Right lobe of liver (tissue), 6 donors: ENCODE data around the gene ZNF454. TPM values are rescaled to one million over a fixed set of nuclear protein-coding genes. Genes with fewer than 3 reads are reported as not detected.

Experiments
- ATAC-seq, 4 donors: fragments of 200-7000 bp; cut with Tn5 transposase; one replicate each; pipeline ENCODE4 v1.9.1; 2020; ENCODE audit warnings: mild to moderate bottlenecking in 4 of 4, moderate library complexity in 4 of 4
- DNase-seq, 3 donors: peaks; one replicate each; pipeline ENCODE4 v3.0.0-alpha.2; 2020
- H3K27ac ChIP-seq, 3 donors: fragments of 200-600 bp; one replicate each; pipeline ENCODE4 v1.8.0; 2022
- H3K27me3 ChIP-seq, 2 donors: fragments of 200-600 bp; one replicate each; pipeline ENCODE4 v1.8.0; 2022
- H3K36me3 ChIP-seq, 4 donors: fragments of 200-600 bp; sonication (generic) in 1 of 4; one replicate each; pipeline versions ENCODE4 v1.5.1 to v1.8.0; 2017 to 2022; ENCODE audit warnings: control low read depth in 1 of 4
- H3K4me1 ChIP-seq, 4 donors: fragments of 200-600 bp; sonication (generic) in 1 of 4; one replicate each; pipeline versions ENCODE4 v1.5.1 to v1.8.0; 2017 to 2022; ENCODE audit warnings: control low read depth in 1 of 4
- H3K4me3 ChIP-seq, 3 donors: fragments of 200-600 bp; one replicate each; pipeline ENCODE4 v1.8.0; 2022
- H3K9me3 ChIP-seq, 4 donors: fragments of 200-600 bp; sonication (generic) in 1 of 4; one replicate each; pipeline versions ENCODE4 v1.5.1 to v1.8.0; 2017 to 2022; ENCODE audit warnings: control low read depth in 1 of 4
- CTCF ChIP-seq, 4 donors: fragments of 200-600 bp in 3 of 4; fragments of 450-650 bp in 1 of 4; IDR thresholded peaks; one replicate each; pipeline versions ENCODE4 v1.5.1 to v1.8.0; 2016 to 2022; ENCODE audit warnings: antibody characterized with exemption in 4 of 4, mild to moderate bottlenecking in 2 of 4
- POLR2A ChIP-seq: fragments of 450-650 bp; IDR thresholded peaks from one replicate; pipeline ENCODE4 v1.6.1; 2017; ENCODE audit warnings: antibody characterized with exemption, mild to moderate bottlenecking
- WGBS: methylation state at CpG from one replicate; pipeline ENCODE4 v1.1.6; 2018; ENCODE audit warnings: low coverage, low lambda C conversion rate; ENCODE audit not compliant: insufficient coverage; ENCODE audit errors: missing lambda C conversion rate; 5-methylcytosine and 5-hydroxymethylcytosine counted together
- intact Hi-C, 2 donors: fragments of 100-400 bp; cut with DNase I; formaldehyde crosslinking; loops; one replicate each; pipeline versions ENCODE4 v1.11.2 to v1.14.1; 2022
- total RNA-seq, 6 experiments: library from RNA; depleted of rRNA in 2 of 6; stranded (reverse); fragments of >200 nt in 2 of 6; fragmentation: NEBNext Ultra II Directional in 3 of 6; extraction: Animal tissue kit (Norgen Biotek cat#: 25700) in 3 of 6; gene quantifications; one replicate each; pipeline versions ENCODE4 v1.1.0 to v1.2.4, GENCODE V29; 2016 to 2023
- donor health status: DM: no; HTN: yes; CAD: no.
- donor health status: DM: no; HTN: no; CAD: no.
- donor health status: DM: no; HTN: no; CAD: no.
- donor health status: DM: no; HTN: yes; CAD: no.
- donor health status: DM: no; HTN: yes; CAD: no.

The ZNF454 gene
- total RNA-seq, 6 experiments from 2014 or later = 0.12 to 0.39 (median 0.27) TPM; not detected in 1

DNA sequence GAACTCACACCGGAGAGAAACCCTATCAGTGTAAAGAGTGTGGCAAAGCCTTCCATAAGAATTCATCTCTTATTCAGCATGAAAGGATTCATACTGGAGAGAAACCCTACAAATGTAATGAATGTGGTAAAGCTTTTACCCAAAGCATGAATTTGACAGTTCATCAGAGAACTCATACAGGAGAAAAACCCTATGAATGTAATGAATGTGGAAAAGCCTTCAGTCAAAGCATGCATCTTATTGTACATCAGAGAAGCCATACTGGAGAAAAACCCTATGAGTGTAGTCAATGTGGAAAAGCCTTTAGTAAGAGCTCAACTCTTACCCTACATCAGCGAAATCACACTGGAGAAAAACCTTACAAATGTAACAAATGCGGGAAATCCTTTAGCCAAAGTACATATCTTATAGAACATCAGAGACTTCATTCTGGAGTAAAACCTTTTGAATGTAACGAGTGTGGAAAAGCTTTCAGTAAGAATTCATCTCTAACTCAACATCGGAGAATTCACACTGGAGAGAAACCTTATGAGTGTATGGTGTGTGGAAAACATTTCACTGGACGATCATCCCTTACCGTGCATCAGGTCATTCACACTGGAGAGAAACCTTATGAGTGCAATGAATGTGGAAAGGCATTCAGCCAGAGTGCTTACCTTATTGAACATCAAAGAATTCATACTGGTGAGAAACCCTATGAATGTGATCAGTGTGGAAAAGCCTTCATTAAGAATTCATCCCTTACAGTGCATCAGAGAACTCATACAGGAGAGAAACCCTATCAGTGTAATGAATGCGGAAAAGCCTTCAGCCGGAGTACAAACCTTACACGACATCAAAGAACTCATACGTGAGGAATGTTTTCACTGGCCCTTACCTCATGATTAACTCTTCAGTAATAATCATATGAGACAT is 8.9 kb upstream of the ZNF454 start:
- Histone ChIP-seq H3K4me3 (no peak overlapping the region), H3K9me3 (peaks cover 0 to 62% (median 33%) of the 10 kb centered on the region in 4 donors), H3K4me1 (no peaks in the 10 kb centered on the region), H3K27ac (no peak overlapping the region), H3K27me3 (no peaks in the 10 kb centered on the region), H3K36me3 (no peaks in the 10 kb centered on the region)
- intact Hi-C loops = no loop called here
- TF ChIP-seq POLR2A (no peak), CTCF (IDR thresholded peaks at IDR 0.05) (no peak)
- DNase-seq = no peak
- WGBS = 91% methylated on average over 11 of the region's 11 CpGs
- ATAC-seq = no peak

DNA sequence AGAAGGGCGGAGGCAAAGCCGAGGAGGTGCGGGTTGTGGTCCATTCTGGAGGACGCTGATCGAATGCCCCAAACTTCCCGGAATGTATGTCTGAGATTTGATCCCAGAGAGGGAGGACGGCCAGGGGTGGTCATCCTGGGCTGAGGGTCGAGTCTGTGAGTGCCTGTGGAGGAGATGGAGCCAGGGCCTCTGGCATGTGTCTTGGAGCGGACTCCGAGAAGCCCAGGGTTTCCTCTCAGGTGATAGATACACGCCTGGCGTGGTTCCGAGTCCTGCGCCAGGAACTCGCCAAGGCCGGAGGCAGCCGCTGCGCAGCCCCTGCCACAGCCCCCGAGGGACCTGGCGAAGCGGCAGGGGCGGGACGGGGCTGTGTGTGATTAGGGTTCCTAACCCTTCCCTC is 363 bp downstream of the ZNF454 start:
- Histone ChIP-seq H3K9me3 (peaks cover 0 to 16% (median 2%) of the 10 kb centered on the region in 4 donors), H3K27me3 (no peaks in the 10 kb centered on the region), H3K4me3 (peak overlapping the region; percentile 23 to 50 (median 41)), H3K4me1 (no peaks in the 10 kb centered on the region), H3K36me3 (no peaks in the 10 kb centered on the region), H3K27ac (no peak overlapping the region)
- WGBS = 4% methylated on average over 11 of the region's 23 CpGs
- no peak for TF ChIP-seq CTCF (IDR thresholded peaks at IDR 0.05)
- no peak for TF ChIP-seq POLR2A
- DNase-seq (peak in 1 of 3 donors; percentile 27), ATAC-seq (peak in 1 of 4 donors; percentile 25)
- intact Hi-C loops = no loop called here

DNA sequence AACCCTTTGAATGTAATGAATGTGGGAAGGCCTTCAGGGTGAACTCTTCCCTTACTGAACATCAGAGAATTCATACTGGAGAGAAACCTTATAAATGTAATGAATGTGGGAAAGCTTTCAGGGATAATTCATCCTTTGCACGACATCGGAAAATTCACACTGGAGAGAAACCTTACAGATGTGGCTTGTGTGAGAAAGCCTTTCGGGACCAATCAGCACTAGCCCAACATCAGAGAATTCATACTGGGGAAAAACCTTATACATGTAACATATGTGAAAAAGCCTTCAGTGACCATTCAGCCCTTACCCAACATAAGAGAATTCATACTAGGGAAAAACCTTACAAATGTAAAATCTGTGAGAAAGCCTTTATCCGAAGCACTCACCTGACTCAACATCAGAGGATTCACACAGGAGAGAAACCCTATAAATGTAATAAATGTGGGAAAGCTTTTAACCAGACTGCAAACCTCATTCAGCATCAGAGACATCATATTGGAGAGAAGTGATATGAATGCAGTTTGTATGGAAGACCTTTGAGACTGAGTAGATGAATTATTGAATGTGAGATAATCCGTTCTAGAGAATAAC is 24.6 kb downstream of the ZNF454 start:
- Histone ChIP-seq H3K27me3 (no peaks in the 10 kb centered on the region), H3K4me3 (no peak overlapping the region), H3K36me3 (no peaks in the 10 kb centered on the region), H3K27ac (no peak overlapping the region), H3K9me3 (peaks cover 0 to 43% (median 14%) of the 10 kb centered on the region in 4 donors), H3K4me1 (no peaks in the 10 kb centered on the region)
- 77% methylated on average over 5 of the region's 5 CpGs for WGBS
- no peak for TF ChIP-seq POLR2A
- no peak for TF ChIP-seq CTCF (IDR thresholded peaks at IDR 0.05)
- intact Hi-C loops = no loop called here
- ATAC-seq (no peak), DNase-seq (no peak)

DNA sequence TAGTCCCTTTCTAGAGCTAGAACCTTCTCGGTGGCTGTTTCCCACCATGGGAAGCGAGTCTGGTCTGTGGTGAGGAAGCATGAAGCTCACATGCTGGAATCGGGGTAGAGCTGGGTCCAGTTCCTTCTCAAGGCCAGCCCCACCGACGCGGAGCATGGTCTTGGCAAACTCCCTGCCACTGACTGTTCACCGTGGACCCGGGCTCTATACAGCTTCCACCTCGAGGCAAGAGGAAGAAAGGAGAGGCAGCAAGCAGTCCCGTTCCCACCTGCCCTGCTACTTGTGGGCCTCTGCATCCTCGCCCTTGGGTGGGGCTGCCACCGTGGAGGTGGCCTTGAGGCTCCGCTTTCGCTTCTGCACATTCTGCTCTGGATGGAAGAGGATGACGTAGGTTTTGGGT is 40.4 kb downstream of the ZNF454 start:
- ATAC-seq (no peak), DNase-seq (no peak)
- peaks cover 0 to 3% (median 0%) of the 10 kb centered on the region in 4 donors for H3K9me3 ChIP-seq
- 71% methylated on average over 3 of the region's 15 CpGs for WGBS
- TF ChIP-seq POLR2A = no peak
- no peak for TF ChIP-seq CTCF (IDR thresholded peaks at IDR 0.05)
- no peaks in the 10 kb centered on the region for H3K4me1 ChIP-seq
- no peaks in the 10 kb centered on the region for H3K36me3 ChIP-seq
- H3K27ac ChIP-seq = no peak overlapping the region
- intact Hi-C loops = no loop called here
- no peak overlapping the region for H3K4me3 ChIP-seq
- no peaks in the 10 kb centered on the region for H3K27me3 ChIP-seq
